Measurements from ENCODE around the gene NBEA.

DNA sequence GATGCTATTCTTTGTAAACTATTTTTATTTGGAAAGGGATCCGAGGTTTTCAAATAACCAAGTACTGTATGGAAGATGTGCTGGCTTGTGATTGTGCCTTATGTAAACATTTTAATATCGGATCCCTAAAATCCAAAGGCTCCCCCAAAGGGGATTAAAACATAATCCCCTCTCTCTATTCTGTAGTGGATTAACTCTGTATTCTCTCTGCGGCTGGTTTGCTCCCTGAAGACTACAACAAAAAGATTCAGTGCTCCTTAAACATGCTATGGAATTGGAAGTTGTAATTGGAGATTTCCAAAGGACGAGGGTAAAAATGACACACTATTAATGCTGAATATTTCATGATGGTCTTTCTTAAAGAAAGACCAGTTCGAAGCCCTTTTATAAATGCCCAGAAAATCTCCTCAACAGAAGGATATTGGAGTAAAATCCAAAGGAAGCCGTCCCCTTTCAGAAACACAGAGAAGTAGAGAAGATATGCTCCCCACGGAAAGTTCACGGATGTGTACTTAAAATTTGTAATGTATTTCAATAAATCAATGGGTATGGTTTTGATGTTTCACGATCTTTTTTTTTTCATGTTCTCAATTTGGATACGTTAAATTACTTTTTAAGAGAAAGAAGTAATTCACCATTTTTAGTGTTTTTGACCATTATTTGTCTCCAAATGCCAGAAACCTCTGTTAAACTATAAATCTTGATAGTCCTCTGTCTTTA, 527.9 kb downstream of the NBEA start:
- TF ChIP-seq, protein P1, sequence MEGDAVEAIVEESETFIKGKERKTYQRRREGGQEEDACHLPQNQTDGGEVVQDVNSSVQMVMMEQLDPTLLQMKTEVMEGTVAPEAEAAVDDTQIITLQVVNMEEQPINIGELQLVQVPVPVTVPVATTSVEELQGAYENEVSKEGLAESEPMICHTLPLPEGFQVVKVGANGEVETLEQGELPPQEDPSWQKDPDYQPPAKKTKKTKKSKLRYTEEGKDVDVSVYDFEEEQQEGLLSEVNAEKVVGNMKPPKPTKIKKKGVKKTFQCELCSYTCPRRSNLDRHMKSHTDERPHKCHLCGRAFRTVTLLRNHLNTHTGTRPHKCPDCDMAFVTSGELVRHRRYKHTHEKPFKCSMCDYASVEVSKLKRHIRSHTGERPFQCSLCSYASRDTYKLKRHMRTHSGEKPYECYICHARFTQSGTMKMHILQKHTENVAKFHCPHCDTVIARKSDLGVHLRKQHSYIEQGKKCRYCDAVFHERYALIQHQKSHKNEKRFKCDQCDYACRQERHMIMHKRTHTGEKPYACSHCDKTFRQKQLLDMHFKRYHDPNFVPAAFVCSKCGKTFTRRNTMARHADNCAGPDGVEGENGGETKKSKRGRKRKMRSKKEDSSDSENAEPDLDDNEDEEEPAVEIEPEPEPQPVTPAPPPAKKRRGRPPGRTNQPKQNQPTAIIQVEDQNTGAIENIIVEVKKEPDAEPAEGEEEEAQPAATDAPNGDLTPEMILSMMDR (IDR thresholded peaks at IDR 0.05), result no peak
- TF ChIP-seq POLR2A (IDR thresholded peaks at IDR 0.05), result no peak
